Astrocyte (in vitro differentiated cells and primary cell): Measurements from ENCODE around the gene FANCD2.

Experiments
- CTCF ChIP-seq: IDR thresholded peaks from 2 replicates; pipeline ENCODE4 v1.5.1; 2011; ENCODE audit warnings: low read depth, mild to moderate bottlenecking, inconsistent platforms, low read length, moderate library complexity; ENCODE audit not compliant: insufficient read depth
- EZH2 ChIP-seq: IDR thresholded peaks from 2 replicates; pipeline ENCODE4 v1.6.1; 2012; ENCODE audit warnings: mild to moderate bottlenecking, low read length, inconsistent platforms; ENCODE audit not compliant: insufficient read depth

- TF ChIP-seq CTCF (no peak), EZH2 (no peak)
Measured at GRCh38 chr3:10007126-10007782, 19.0 kb upstream of the FANCD2 start.
